Smooth muscle cell of the brain vasculature (primary cell): ENCODE measurements around the gene TUFM.
"Not testable (repeated sequence)": the region's sequence is repeated elsewhere in the genome, so short reads cannot be mapped to it uniquely, and the experiment has no call there.

ENCODE experiments used
- DNase-seq: peaks from one replicate; pipeline ENCODE4 v3.0.0-alpha.2; 2012; ENCODE audit warnings: low read depth, low spot score

TUFM gene

GRCh38 chr16:28875134-28876018 lies 29.2 kb upstream of the TUFM start:
- DNase-seq, result no peak

GRCh38 chr16:28874406-28874805 lies 28.3 kb upstream of the TUFM start:
- DNase-seq, result no peak

- DNase-seq, result no peak
Measured at GRCh38 chr16:28873543-28874201, 27.5 kb upstream of the TUFM start.

- DNase-seq, result no peak
Measured at GRCh38 chr16:28872952-28873351, 26.8 kb upstream of the TUFM start.

GRCh38 chr16:28869201-28869600 lies 23.1 kb upstream of the TUFM start:
- no peak for DNase-seq

GRCh38 chr16:28867646-28868045 lies 21.5 kb upstream of the TUFM start:
- DNase-seq, result not testable (repeated sequence)

GRCh38 chr16:28867241-28867640 lies 21.1 kb upstream of the TUFM start:
- DNase-seq, result no peak

GRCh38 chr16:28866454-28866804 lies 20.3 kb upstream of the TUFM start:
- DNase-seq, result no peak

GRCh38 chr16:28865722-28866453 lies 19.7 kb upstream of the TUFM start:
- no peak for DNase-seq

- DNase-seq, result no peak
Measured at GRCh38 chr16:28865001-28865688, 19.0 kb upstream of the TUFM start.

- no peak for DNase-seq
Measured at GRCh38 chr16:28863929-28864793, 18.0 kb upstream of the TUFM start.

GRCh38 chr16:28859326-28859725 lies 13.2 kb upstream of the TUFM start:
- DNase-seq, result no peak

GRCh38 chr16:28858421-28858820 lies 12.3 kb upstream of the TUFM start:
- no peak for DNase-seq

- DNase-seq, result no peak
Measured at GRCh38 chr16:28846933-28847273, 755 bp upstream of the TUFM start.

- DNase-seq, result no peak
Measured at GRCh38 chr16:28845761-28846079, 428 bp downstream of the TUFM start.

- DNase-seq, result no peak
Measured at GRCh38 chr16:28845293-28845692, 855 bp downstream of the TUFM start.

- no peak for DNase-seq
Measured at GRCh38 chr16:28844226-28844885, 1.8 kb downstream of the TUFM start.

GRCh38 chr16:28843766-28844165 lies 2.4 kb downstream of the TUFM start:
- DNase-seq, result no peak

GRCh38 chr16:28842696-28843095 lies 3.5 kb downstream of the TUFM start:
- DNase-seq, result no peak

GRCh38 chr16:28839899-28840298 lies 6.2 kb downstream of the TUFM start:
- no peak for DNase-seq
